HG02588 (cell line): ENCODE measurements around the gene GOLGA3.
"Not testable (repeated sequence)": the region's sequence is repeated elsewhere in the genome, so short reads cannot be mapped to it uniquely, and the experiment has no call there.

Experiments used
- ATAC-seq: cut with Tn5 transposase; IDR thresholded peaks from one replicate; pipeline ENCODE4 v1.9.1; 2021; ENCODE audit warnings: mild to moderate bottlenecking, moderate library complexity; ENCODE audit not compliant: unreplicated experiment

The GOLGA3 gene

DNA sequence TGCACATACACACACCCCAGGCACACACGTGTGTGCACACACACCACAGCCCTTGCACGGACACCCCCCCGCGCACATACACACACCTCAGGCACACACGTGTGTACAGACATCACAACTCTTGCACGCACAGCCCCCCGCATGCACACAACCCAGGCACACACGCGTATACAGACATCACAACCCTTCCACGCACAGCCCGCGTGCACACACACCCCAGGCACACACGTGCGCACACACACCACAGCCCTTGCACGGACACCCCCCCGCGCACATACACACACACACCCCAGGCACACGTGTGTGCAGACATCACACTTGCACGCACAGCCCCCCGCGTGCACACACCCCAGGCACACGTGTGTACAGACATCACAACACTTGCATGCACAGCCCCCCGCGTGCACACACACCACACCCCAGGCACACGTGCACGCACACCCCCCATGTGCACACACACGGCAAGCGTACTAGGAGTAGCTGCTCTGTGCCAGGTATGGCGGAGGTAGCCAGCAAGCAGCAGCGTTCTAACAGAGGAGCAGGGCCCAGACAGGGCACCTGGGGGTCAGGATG is 48.8 kb downstream of the GOLGA3 start:
- no peak for ATAC-seq

DNA sequence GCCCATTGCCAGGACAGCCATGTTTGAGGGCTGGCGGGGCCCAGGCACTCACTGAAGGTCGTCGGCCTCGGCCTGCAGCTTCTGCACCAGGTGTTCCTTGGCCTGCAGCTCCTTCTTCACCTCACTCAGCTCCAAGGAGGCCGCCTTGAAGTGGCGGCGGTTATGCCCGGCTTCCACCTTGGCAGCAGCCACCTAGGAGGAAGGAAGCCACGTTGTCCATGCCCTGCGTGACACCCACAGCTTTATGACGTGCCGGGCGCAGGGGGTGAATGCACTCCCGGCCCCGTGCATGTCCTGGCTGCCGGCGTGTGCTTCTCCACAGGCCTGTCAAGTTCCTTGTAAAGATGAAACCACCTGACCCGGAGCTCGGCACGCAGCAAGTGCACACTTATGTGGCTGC is 51.1 kb downstream of the GOLGA3 start:
- no peak for ATAC-seq

DNA sequence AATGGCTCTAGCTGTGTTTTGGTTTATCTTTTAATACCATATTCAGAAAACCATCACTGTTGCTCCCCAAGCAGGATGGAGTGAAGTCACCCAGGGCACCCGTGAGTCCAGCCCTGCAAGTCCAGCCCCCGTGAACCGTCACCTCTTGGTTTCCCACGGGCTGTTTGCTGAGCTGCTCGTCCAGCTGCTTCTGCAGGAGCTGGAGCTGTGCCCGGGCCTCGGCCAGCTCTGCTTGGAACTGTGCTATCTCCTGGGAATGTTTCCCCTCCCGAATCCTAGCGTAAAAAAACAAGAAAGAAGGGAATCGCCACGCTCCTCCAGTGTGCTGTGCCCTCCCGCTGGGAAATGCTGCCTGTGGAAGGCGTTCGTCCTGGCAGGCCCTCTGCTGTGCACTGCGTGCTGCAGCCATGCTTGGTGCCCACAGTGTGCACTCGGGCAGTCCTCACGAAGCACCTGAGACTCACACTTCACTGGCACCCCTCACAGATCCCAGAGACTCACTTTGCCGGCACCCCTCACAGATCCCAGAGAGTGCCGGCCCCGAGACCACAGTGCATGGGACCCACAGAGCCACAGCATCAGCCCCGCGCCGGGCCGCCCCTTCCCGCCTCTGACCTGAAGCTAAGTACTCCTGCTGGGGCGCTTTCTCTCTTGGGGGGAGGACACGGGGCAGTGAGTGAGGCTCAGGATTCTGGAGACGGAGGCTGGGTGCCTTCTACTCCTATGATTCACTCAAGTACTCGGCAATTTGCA is 51.7 kb downstream of the GOLGA3 start:
- ATAC-seq = no peak

DNA sequence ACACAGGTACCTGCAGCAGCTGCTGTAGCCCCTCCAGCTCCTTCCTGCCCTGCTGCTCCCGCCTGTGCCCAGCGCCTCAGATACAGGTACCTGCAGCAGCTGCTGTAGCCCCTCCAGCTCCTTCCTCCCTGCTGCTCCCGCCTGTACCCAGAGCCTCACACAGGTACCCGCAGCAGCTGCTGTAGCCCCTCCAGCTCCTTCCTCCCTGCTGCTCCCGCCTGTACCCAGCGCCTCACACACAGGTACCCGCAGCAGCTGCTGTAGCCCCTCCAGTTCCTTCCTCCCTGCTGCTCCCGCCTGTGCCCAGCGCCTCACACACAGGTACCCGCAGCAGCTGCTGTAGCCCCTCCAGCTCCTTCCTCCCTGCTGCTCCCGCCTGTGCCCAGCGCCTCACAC is 52.4 kb downstream of the GOLGA3 start:
- not testable (repeated sequence) for ATAC-seq

DNA sequence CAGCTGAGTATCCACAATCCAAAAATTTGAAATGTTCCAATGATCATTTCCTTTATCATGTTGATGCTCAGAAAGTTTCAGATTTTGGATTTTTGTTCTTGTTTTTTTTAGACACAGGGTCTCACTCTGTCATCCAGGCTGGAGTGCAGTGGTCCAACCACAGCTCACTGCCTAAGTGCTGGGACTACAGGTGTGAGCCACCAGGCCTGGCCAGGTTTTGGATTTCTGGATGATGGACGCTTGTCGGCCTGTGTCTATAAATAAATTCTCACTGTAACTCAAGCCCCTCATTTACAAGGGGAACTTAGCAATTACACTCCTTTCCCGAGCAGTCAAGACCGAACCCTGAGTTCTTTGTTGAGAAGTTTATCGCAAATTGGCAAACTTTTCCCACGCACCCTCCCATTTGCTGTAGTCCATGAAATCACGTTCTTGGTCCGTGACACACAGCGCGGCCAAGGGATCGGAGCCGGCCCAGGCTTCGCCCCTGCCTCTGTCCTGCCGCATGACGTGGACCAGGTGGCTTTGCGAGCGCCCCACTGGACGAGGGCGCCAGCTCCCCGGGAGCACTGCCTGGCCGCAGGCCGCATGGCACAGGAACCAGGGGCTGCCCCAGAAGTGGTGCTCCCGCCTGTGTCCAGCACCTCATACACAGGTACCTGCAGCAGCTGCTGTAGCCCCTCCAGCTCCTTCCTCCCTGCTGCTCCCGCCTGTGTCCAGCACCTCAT is 53.0 kb downstream of the GOLGA3 start:
- no peak for ATAC-seq

DNA sequence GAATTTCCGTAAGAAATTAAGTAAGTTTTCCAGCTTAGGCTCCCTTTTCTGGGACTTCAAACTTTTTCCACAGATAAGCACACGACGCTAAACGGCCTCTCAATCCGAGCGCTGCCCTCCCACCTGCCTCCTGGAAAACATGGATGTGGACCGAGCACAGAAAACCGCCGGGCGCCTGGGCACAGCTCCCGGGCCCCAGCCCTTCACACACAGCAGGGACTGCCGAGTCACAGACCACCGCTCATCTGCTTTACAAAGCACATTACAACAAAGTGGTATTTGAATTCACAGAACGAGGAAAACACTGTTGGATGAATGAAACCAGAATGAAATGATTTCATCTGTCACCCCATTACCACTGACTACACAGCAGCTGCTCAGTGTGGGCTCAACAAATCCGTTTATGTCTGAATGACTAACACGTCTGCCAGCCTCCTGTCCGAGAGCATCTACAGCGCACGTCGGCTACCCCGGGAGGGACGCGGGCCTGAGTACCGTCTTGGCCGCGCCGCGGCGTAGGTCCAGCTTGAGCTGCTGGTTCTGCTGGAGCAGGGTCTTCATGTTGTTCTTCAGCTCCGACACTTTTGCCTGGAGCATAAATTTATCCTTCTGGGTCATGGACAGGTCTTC is 53.9 kb downstream of the GOLGA3 start:
- no peak for ATAC-seq

DNA sequence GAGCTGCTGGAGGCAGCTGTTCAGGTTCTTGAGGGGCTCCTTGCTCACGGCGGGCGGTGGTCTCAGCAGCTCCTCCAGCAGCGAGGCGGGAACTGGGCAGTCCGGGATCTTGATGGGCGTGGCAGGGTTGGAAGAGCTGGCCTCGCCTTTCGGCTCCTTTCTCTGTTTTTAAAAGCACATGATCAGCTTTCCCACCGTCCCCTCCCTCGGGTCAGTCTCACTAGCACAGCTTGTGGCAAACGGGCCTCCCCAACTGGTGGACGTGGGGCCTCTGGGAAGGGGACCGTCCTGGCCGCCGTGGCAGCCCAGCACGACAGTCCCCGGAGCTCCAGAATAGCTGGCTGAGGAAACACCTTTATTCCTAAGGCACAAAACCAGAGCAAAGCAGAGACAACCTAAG is 54.5 kb downstream of the GOLGA3 start:
- ATAC-seq = no peak

DNA sequence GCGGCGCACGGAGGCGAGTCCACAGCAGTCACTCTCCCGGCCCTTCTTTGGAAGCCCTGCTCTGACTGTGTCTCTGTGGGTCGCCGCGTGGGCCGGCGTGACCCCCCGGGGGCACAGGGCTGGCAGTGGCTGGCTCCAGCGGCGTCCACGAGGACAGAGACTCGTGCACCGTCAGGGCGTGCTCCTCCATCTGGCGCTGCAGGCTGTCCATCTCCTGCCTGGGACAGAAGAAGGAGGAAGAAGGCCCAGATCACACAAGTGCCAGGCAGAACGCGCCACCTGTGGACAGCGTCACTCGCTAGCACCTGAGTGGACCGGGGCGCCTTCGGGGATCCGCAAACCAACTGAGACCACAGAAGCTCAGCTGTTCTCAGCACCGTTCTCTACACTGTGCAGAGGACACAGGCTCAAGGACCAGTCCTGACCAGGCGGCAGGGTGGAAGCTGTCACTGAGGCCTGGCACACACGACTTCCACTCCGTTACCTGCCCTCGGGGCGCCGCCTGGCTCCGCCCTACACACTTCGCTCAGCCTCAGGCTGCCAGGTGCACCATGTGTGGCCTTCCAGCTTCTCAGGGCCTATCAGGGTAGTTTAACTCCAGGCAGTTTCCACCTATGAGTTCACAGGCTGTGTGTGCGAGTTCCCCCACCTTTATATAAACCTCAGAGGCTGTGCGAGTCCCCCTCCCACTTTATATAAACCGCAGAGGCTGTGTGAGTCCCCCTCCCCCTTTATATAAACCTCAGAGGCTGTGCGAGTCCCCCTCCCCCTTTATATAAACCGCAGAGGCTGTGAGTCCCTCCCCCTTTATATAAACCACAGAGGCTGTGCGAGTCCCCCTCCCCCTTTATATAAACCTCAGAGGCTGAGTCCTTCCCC is 55.4 kb downstream of the GOLGA3 start:
- ATAC-seq = no peak

DNA sequence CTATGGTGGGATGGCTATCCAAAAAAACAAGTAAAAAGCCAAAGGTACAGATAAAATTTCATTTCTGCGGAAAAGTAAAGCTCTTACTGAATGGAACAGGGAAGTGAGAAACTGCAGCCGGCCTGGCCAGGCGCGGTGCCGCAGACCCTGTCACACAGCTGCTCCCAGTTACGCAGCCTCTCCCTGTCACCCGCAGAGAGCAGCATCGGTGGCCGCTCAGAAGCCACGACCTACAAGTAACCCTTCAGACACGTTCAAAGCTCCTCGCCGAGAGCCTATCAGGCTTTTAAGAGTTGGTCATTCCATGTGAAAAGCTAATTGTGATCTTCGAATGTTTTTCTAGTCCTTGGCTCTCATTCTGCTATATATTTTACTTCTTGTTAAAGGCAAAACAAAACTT is 56.1 kb downstream of the GOLGA3 start:
- ATAC-seq = no peak

DNA sequence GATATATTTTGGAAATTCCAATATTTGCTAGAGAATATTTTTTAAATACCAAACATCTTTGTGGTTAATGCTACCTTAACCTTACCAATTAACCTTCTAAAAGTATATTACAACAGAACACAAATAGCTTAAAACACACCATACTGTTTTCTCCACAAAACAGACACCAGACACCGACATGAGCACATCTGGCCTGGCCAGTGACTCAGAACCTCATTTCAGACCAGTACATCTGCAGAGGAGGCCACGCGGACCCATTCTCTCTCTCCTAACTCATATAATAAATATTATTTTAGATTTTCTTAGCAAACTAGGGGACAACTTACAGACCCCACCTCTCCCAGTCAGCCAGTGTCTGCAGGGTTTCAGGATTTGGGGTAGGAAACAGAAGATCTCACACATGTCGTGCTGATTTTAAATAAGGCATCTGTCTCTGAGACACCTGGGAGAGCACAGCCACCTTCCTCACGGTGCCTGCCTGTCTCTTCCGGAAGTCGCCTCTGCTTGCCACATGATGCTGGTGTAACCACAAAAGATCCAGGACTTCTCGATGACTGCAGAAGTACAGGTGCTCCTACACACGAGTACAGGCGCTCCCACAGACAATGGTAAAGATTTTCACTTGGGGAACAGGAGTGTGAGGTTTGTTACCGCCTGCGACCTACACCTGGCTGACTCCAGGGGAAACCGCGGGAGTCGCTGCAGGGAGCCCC is 57.4 kb downstream of the GOLGA3 start:
- peak; percentile 54 for ATAC-seq

DNA sequence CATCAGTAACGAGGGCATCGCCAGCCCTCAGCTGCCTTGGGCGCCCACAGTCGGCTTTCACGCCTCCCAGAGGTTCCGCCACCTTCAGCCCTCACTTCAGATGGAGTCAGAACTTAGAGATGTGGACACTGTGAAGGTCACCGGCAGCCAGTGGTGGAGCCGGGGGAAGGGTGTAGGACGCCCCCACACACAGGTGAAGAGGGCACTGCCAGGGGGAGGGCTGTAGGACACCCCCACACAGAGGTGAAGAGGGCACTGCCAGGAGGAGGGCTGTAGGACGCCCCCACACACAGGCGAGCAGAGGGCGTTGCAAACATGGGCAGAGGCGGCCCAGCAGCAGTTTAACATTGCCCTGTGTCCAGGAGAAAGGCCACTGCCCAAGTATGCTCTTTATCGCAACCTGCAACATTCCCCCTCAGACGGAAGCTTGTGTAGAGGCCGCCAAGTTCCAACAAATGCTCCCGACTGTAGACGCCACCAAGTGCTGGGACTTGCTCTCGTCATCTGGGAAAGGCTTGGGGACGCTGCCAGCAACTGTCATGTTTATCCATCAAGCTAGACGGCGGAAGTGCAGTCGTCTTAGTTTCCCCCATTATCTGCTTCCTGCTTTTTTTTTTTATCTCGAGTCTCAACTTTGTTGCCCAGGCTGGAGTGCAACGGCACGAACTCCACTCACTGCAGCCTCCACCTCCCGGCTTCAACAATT is 62.1 kb downstream of the GOLGA3 start:
- ATAC-seq = no peak

DNA sequence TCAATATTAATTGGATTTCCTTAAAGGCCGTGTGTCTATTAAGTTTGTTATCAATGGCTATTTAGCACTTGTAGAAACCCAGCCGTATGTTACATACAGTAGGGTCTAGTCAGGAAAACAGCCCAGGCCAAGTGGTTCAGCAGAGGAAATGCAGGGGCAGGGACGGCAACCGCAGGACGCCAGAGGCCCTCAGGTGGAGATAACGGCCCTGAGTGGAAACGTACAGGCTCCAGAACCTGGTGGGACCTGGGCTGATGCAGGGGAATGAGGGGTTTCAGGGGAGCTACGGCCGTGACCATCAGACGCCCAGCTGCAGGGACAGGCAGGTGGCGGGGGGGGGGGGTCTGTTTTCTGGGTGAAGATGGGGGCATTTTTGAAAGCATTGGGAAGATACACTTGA is 63.3 kb downstream of the GOLGA3 start:
- ATAC-seq = no peak

DNA sequence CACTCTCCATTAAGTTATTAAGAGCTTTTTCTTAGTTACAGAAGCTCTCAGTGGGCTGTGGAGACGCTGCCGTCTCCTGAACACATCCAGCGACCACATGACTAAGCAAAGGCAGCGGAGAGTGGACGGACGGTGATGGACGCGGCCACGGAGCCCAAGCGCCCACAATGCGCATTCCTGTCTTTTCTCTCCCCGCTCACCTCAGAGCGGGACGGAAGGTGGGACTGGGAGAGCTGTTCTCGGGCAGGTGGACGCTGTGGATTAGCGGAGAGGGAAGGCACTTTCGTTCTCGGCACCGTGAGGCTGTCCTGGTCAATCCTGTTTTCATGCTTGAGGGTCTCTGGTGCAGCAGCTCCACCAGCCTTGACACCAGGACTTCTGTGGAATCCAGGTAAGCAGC is 64.4 kb downstream of the GOLGA3 start:
- ATAC-seq = no peak

DNA sequence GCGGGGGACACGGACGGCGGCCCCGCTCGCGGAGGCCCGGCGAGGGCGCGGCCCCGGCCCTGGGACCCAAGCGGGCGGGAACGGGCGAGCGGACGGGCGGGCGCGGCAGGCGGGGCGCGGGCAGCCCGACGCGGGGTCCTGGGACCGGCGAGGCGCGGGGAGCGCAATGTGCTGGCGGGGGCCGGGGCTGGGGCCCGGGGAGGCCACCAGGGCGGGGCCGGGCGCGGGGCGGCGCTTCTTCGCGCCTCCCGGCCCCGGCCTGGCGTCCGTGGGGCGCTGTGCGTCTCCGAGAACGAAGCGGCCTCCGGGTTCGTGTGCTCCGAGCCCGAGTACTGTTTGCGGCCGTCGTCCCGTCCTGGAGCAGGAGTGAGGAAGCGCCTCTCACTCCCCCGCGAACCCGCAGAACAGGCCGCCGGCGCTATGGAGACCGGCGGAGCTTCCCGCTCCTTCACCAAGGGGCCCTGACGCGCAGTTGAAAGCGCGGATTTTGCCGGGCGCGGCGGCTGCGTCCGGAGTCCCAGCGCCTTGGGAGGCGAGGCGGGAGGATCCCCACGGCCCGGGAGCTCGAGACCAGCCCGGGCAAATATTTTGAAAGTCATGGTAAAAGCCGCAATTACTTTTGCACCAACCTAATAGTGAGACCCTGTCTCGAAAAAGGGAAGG is 66.6 kb downstream of the GOLGA3 start:
- ATAC-seq = peak; percentile 74

DNA sequence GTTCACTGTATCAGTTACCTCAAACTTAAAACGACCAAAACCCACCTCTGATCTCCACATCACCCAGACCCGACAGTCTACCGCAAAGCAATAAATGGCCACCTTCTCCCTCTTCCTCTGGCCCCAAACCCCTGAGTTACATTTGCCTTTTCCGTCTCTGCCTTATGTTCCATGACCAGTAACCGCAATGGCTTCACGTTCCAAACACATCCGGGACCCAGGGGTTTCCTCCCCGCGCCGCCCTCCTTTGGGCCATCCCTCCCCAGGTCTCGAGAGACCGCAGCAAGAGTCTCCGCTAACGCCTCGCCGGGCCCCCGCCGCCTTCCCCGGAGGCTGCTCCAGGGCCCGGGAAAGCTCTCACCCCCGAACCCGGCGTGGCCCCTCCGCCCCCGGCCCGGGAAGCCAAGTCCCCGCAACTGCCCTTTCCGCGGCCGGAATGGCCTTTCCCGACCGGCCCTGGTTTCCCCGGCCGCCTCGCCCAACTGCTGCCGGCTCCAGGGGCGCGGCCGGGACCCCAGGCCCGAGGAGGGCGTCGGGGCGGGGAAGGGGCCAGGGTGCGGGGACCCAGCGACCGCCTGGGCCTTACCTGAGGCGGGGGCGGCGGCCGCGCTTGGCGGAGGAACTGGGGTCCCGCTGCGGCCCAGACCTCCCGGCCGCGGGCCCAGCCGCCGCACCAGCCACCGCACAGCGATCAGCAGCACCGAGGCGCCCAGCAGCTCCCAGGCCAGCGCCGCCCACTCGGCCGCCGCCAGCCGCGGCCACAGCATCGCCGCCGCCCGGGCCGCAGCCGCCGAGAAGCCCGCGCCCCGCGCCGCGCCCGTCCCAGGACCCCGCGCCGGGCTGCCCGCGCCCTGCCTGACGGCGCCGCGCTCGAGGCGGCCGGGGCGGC is 67.4 kb downstream of the GOLGA3 start, which contains the start of gene ANKLE2:
Gene ANKLE2, minus strand, starts transcription at position 801 of the 889 bp plus-strand sequence. Its CDS starts 34 bp downstream, at position 767.
- ATAC-seq = peak; percentile 38

DNA sequence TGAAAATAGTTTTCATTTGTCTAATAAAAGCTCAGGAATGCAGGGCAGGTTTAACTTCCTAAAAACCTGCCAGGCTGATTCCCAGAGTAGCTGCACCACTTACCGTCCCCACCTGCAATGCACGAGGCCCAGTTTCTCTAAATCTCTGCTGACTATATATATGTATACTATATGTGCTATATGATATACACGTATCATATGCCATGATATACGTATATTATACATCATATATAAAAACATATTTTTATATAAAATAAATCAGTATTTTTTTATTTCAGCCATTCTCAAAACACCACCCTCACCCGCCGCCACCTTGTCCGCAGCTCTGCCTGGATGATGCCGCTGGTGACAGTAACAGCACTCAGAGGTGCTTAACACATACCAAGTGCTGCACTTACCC is 69.3 kb downstream of the GOLGA3 start:
- no peak for ATAC-seq

DNA sequence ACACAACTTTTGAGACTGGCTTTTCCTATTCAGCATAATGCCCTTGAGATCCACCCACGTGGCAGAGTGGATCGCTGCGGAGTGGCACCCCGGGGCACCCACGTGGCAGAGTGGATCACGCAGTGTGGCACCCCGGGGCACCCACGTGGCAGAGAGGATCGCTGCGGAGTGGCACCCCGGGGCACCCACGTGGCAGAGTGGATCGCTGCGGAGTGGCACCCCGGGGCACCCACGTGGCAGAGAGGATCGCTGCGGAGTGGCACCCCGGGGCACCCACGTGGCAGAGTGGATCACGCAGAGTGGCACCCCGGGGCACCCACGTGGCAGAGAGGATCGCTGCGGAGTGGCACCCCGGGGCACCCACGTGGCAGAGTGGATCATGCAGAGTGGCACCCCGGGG is 69.8 kb downstream of the GOLGA3 start:
- not testable (repeated sequence) for ATAC-seq
